HCT116 (cell line): ENCODE results near the gene CDK7. TPM values are rescaled to one million over a fixed set of nuclear protein-coding genes. Genes with fewer than 3 reads are reported as not detected.
A peak's percentile ranks its signal among the peaks of the same experiment; 100 is the strongest.

Experiments used
- ATAC-seq: fragments of 200-7000 bp; cut with Tn5 transposase; 2 replicates; pipeline ENCODE4 v1.9.1; 2020; ENCODE audit warnings: mild to moderate bottlenecking, moderate library complexity
- BruUV-seq: library from RNA; stranded (reverse); fragments of 400-500 nt; replicated peaks from 2 replicates; lab custom pipeline; 2021; lab: Mats Ljungman, UMichigan
- CTCF ChIA-PET: fragments of 300-600 bp; sonication (Branson Sonifier 250); formaldehyde crosslinking; loops from one replicate; lab custom pipeline; 2021; ENCODE audit warnings: antibody characterized with exemption; lab: Charles Lee
- POLR2A ChIA-PET: fragments of 300-600, 350-600 bp; sonication (Branson Sonifier 250); formaldehyde crosslinking; loops from one replicate; lab custom pipeline; 2021; ENCODE audit warnings: antibody characterized with exemption; lab: Charles Lee
- RAD21 ChIA-PET, 2 experiments: fragments of 300-600 bp; sonication (Branson Sonifier 250); formaldehyde crosslinking; loops; one replicate each; lab custom pipeline; 2023; ENCODE audit warnings: low total read pairs in 2 of 2; ENCODE audit not compliant: uncharacterized antibody in 2 of 2, unreplicated experiment in 2 of 2, low non-redundant PET in 1 of 2; lab: Charles Lee
- DNase-seq: peaks from one replicate; pipeline ENCODE4 v3.0.0-alpha.2; 2010; ENCODE audit warnings: low read depth, low spot score
- H2AFZ ChIP-seq: fragments of 200-600 bp; shearing (Covaris generic), sonication (generic); 2 replicates; pipeline ENCODE4 v1.6.1; 2017; ENCODE audit warnings: low read depth, mixed run types, mixed read lengths, antibody characterized with exemption, low read length; ENCODE audit not compliant: poor library complexity, severe bottlenecking
- H3K27ac ChIP-seq: 2 replicates; pipeline ENCODE4 v1.5.1; 2012; ENCODE audit warnings: low read depth, low read length
- H3K27me3 ChIP-seq: fragments of 200-600 bp; sonication (generic); 2 replicates; pipeline ENCODE4 v1.6.1; 2016; ENCODE audit warnings: mixed run types, low read length, mixed read lengths; ENCODE audit not compliant: insufficient read depth
- H3K36me3 ChIP-seq, 2 experiments: fragments of 200-500 bp in 1 of 2; fragments of 200-600 bp in 1 of 2; sonication (Bioruptor generic) in 1 of 2; sonication (generic) in 1 of 2; 2 replicates each; pipeline versions ENCODE4 v1.5.1 to v1.6.1; 2014 to 2016; ENCODE audit warnings: low read length in 2 of 2, inconsistent platforms in 1 of 2, mixed read lengths in 1 of 2, mixed run types in 1 of 2; ENCODE audit not compliant: insufficient read depth in 2 of 2, control insufficient read depth in 1 of 2
- H3K4me1 ChIP-seq, 2 experiments: fragments of 200-600 bp in 1 of 2; sonication (generic) in 1 of 2; 2 replicates each; pipeline versions ENCODE4 v1.5.1 to v1.6.1; 2012 to 2017; ENCODE audit warnings: low read length in 2 of 2, inconsistent platforms in 1 of 2, mild to moderate bottlenecking in 1 of 2, mixed read lengths in 1 of 2, mixed run types in 1 of 2, moderate library complexity in 1 of 2; ENCODE audit not compliant: insufficient read depth in 2 of 2, control insufficient read depth in 1 of 2
- H3K4me2 ChIP-seq: fragments of 200-600 bp; sonication (generic); 2 replicates; pipeline ENCODE4 v1.6.1; 2017; ENCODE audit warnings: mixed run types, low read length, mixed read lengths
- H3K4me3 ChIP-seq, 2 experiments: fragments of 200-600 bp in 1 of 2; sonication (generic) in 1 of 2; replicated peaks in 1 of 2; 2 replicates each; pipeline ENCODE4 v1.5.1; 2011 to 2016; ENCODE audit warnings: low read length in 2 of 2, control low read depth in 1 of 2, low read depth in 1 of 2, mild to moderate bottlenecking in 1 of 2, mixed read lengths in 1 of 2, mixed run types in 1 of 2
- H3K79me2 ChIP-seq: fragments of 200-600 bp; sonication (generic); 2 replicates; pipeline ENCODE4 v1.6.1; 2017; ENCODE audit warnings: mild to moderate bottlenecking, mixed run types, low read length, moderate library complexity, mixed read lengths; ENCODE audit not compliant: insufficient read depth
- H3K9ac ChIP-seq: fragments of 200-600 bp; sonication (generic); 2 replicates; pipeline ENCODE4 v1.6.1; 2016; ENCODE audit warnings: low read length, mixed read lengths
- H3K9me2 ChIP-seq: fragments of 200-600 bp; sonication (generic), shearing (Covaris generic); 2 replicates; pipeline ENCODE4 v1.6.1; 2017; ENCODE audit warnings: mixed run types, mild to moderate bottlenecking, moderate library complexity; ENCODE audit not compliant: insufficient read depth
- H3K9me3 ChIP-seq, 2 experiments: fragments of 200-500 bp in 1 of 2; fragments of 200-600 bp in 1 of 2; sonication (Bioruptor generic) in 1 of 2; sonication (generic) in 1 of 2; 2 replicates each; pipeline ENCODE4 v1.6.1; 2014 to 2017; ENCODE audit warnings: low read length in 2 of 2, mixed read lengths in 2 of 2, inconsistent platforms in 1 of 2, low read depth in 1 of 2, mild to moderate bottlenecking in 1 of 2, mixed run types in 1 of 2, moderate library complexity in 1 of 2; ENCODE audit not compliant: control insufficient read depth in 1 of 2, insufficient read depth in 1 of 2
- H4K20me1 ChIP-seq: fragments of 200-600 bp; sonication (generic), shearing (Covaris generic); 2 replicates; pipeline ENCODE4 v1.6.1; 2017; ENCODE audit warnings: mixed run types, mild to moderate bottlenecking, moderate library complexity; ENCODE audit not compliant: insufficient read depth
- ATF3 ChIP-seq: IDR thresholded peaks from 2 replicates; pipeline ENCODE4 v1.6.1; 2012
- CEBPB ChIP-seq: IDR thresholded peaks from 2 replicates; pipeline ENCODE4 v1.6.1; 2012; ENCODE audit warnings: low read depth
- EGR1 ChIP-seq: IDR thresholded peaks from 2 replicates; pipeline ENCODE4 v1.6.1; 2012; ENCODE audit warnings: low read depth
- ELF1 ChIP-seq: IDR thresholded peaks from 2 replicates; pipeline ENCODE4 v1.6.1; 2012; ENCODE audit warnings: low read depth, borderline replicate concordance
- JUND ChIP-seq: IDR thresholded peaks from 2 replicates; pipeline ENCODE4 v1.6.1; 2012
- POLR2A ChIP-seq: IDR thresholded peaks from 2 replicates; pipeline ENCODE4 v1.7.0; 2011; ENCODE audit warnings: borderline replicate concordance; ENCODE audit not compliant: insufficient read depth, insufficient read length; ENCODE audit errors: extremely low read depth
- POLR2AphosphoS5 ChIP-seq: IDR thresholded peaks from 2 replicates; pipeline ENCODE4 v1.6.1; 2011; ENCODE audit warnings: mild to moderate bottlenecking, low read depth, low read length, moderate library complexity
- SIN3A ChIP-seq: IDR thresholded peaks from 2 replicates; pipeline ENCODE4 v1.6.1; 2012; ENCODE audit warnings: low read depth
- SRF ChIP-seq: IDR thresholded peaks from 2 replicates; pipeline ENCODE4 v1.6.1; 2012; ENCODE audit warnings: low read depth
- TCF7L2 ChIP-seq: IDR thresholded peaks from 2 replicates; pipeline ENCODE4 v1.7.0; 2011; ENCODE audit warnings: borderline replicate concordance, inconsistent platforms; ENCODE audit not compliant: insufficient read depth, insufficient read length; ENCODE audit errors: extremely low read depth
- YY1 ChIP-seq: IDR thresholded peaks from 2 replicates; pipeline ENCODE4 v1.6.1; 2011; ENCODE audit warnings: low read length, low read depth, moderate library complexity, mild to moderate bottlenecking; ENCODE audit not compliant: insufficient replicate concordance; ENCODE audit errors: extremely low read depth
- ZBTB33 ChIP-seq: IDR thresholded peaks from 2 replicates; pipeline ENCODE4 v1.6.1; 2011; ENCODE audit warnings: mild to moderate bottlenecking, low read length, moderate library complexity; ENCODE audit not compliant: insufficient replicate concordance; ENCODE audit errors: extremely low read depth
- ZNF274 ChIP-seq: fragments of 200-500 bp; sonication (Bioruptor generic); IDR thresholded peaks from 2 replicates; pipeline ENCODE4 v1.6.1; 2014; ENCODE audit warnings: mild to moderate bottlenecking, low read depth, low read length, inconsistent platforms
- intact Hi-C: fragments of 100-400 bp; cut with micrococcal nuclease; formaldehyde crosslinking; loops from 2 replicates; pipeline ENCODE4 v1.10.0; 2022
- total RNA-seq: library from RNA; stranded (reverse); gene quantifications from one replicate; pipeline ENCODE4 v1.2.1, GENCODE V29; 2021; ENCODE audit not compliant: unreplicated experiment
- TF ChIP-seq, protein P1 (sequence below): IDR thresholded peaks from 2 replicates; pipeline ENCODE4 v1.6.1; 2012; ENCODE audit warnings: low read depth

Gene CDK7
- total RNA-seq, 1 experiment from 2014 or later: 67.0 TPM

GRCh38 chr5:69237877-69238276 is 3.2 kb downstream of the CDK7 start:
- peak overlapping the region; percentile 78 for H3K4me2 ChIP-seq
- ATAC-seq (no peak), DNase-seq (no peak)
- H2AFZ ChIP-seq: no peak overlapping the region
- H3K79me2 ChIP-seq: peaks cover 78% of the 10 kb centered on the region
- H3K27ac ChIP-seq: peak overlapping the region; percentile 90
- H3K9ac ChIP-seq: peak overlapping the region; percentile 30
- intact Hi-C loops: no loop called here
- ChIA-PET CTCF (no interaction called here), POLR2A (no interaction called here), RAD21 (no interaction called here)
- peaks cover 34 to 65% of the 10 kb centered on the region in 2 experiments for H3K4me1 ChIP-seq
- TF ChIP-seq YY1: no peak
- no peak for TF ChIP-seq TCF7L2
- TF ChIP-seq ELF1: no peak
- TF ChIP-seq SIN3A: no peak
- no peak for TF ChIP-seq JUND
- H3K36me3 ChIP-seq: peaks cover 4 to 10% of the 10 kb centered on the region in 2 experiments; a peak in 2 of 4 replicates
- no peaks in the 10 kb centered on the region for H3K27me3 ChIP-seq
- peak overlapping the region; percentile 1 to 37 for H3K4me3 ChIP-seq
- no TSS peak for BruUV-seq
- no peaks in the 10 kb centered on the region for H3K9me3 ChIP-seq
- H3K9me2 ChIP-seq: no peaks in the 10 kb centered on the region
- H4K20me1 ChIP-seq: peaks cover 7% of the 10 kb centered on the region; the same call in 1 of the 2 replicates

- no peaks in the 10 kb centered on the region for H3K27me3 ChIP-seq
- intact Hi-C loops: no loop called here
- H3K4me3 ChIP-seq: peak overlapping the region in 1 of 2 experiments; percentile 37; a peak in 1 of 4 replicates
- H3K79me2 ChIP-seq: peaks cover 88% of the 10 kb centered on the region
- ATAC-seq (peak; percentile 52), DNase-seq (peak; percentile 71)
- no peaks in the 10 kb centered on the region for H3K9me2 ChIP-seq
- CTCF ChIA-PET: interaction anchor here (1.1 kb wide), 1 partner anchor 96 kb away, joined by 4 read pairs; no protein-coding TSS in a partner anchor
- no peaks in the 10 kb centered on the region for H3K9me3 ChIP-seq
- H3K36me3 ChIP-seq: peaks cover 4 to 10% of the 10 kb centered on the region in 2 experiments; a peak in 2 of 4 replicates
- peaks cover 37 to 65% of the 10 kb centered on the region in 2 experiments for H3K4me1 ChIP-seq
- peaks cover 7% of the 10 kb centered on the region; the same call in 1 of the 2 replicates for H4K20me1 ChIP-seq
- POLR2A ChIA-PET: no interaction called here
- H3K4me2 ChIP-seq: peak overlapping the region; percentile 78
- RAD21 ChIA-PET: no interaction called here
- H3K27ac ChIP-seq: peak overlapping the region; percentile 90
- H3K9ac ChIP-seq: peak overlapping the region; percentile 32
- H2AFZ ChIP-seq: no peak overlapping the region
- no TSS peak for BruUV-seq
- TF ChIP-seq EGR1: no peak
- TF ChIP-seq ELF1: no peak; the same call in 1 of the 2 replicates
- peak; percentile 60 for TF ChIP-seq ATF3
- no peak for TF ChIP-seq POLR2A
- TF ChIP-seq POLR2AphosphoS5: no peak
- TF ChIP-seq TCF7L2: no peak
- no peak for TF ChIP-seq ZBTB33
- TF ChIP-seq JUND: peak; percentile 91
- peak; percentile 72; the same call in 1 of the 2 replicates for TF ChIP-seq SRF
- peak; percentile 69 for TF ChIP-seq CEBPB
- TF ChIP-seq, protein P1, sequence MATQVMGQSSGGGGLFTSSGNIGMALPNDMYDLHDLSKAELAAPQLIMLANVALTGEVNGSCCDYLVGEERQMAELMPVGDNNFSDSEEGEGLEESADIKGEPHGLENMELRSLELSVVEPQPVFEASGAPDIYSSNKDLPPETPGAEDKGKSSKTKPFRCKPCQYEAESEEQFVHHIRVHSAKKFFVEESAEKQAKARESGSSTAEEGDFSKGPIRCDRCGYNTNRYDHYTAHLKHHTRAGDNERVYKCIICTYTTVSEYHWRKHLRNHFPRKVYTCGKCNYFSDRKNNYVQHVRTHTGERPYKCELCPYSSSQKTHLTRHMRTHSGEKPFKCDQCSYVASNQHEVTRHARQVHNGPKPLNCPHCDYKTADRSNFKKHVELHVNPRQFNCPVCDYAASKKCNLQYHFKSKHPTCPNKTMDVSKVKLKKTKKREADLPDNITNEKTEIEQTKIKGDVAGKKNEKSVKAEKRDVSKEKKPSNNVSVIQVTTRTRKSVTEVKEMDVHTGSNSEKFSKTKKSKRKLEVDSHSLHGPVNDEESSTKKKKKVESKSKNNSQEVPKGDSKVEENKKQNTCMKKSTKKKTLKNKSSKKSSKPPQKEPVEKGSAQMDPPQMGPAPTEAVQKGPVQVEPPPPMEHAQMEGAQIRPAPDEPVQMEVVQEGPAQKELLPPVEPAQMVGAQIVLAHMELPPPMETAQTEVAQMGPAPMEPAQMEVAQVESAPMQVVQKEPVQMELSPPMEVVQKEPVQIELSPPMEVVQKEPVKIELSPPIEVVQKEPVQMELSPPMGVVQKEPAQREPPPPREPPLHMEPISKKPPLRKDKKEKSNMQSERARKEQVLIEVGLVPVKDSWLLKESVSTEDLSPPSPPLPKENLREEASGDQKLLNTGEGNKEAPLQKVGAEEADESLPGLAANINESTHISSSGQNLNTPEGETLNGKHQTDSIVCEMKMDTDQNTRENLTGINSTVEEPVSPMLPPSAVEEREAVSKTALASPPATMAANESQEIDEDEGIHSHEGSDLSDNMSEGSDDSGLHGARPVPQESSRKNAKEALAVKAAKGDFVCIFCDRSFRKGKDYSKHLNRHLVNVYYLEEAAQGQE: no peak
- TF ChIP-seq ZNF274: no peak
Measured at GRCh38 chr5:69238760-69239251, 4.1 kb downstream of the CDK7 start.
